ENCODE data around the gene ZNF398.
"Not testable (repeated sequence)": the region's sequence is repeated elsewhere in the genome, so short reads cannot be mapped to it uniquely, and the experiment has no call there.

Gene ZNF398

GRCh38 chr7:149223176-149223575 is 75.9 kb downstream of the ZNF398 start:
- ATAC-seq = no peak
- Mint-ChIP-seq H3K9me3 (no peaks in the 10 kb centered on the region), H3K4me3 (no peak overlapping the region), H3K27ac (no peak overlapping the region), H3K4me1 (no peaks in the 10 kb centered on the region), H3K27me3 (no peaks in the 10 kb centered on the region), H3K36me3 (ENCODE audit: low read depth) (peaks cover 46% of the 10 kb centered on the region)
- no peak for DNase-seq

GRCh38 chr7:149223761-149224160 is 76.5 kb downstream of the ZNF398 start:
- H3K27ac Mint-ChIP-seq = no peak overlapping the region
- no peak for ATAC-seq
- no peak overlapping the region for H3K4me3 Mint-ChIP-seq
- DNase-seq = no peak
- H3K4me1 Mint-ChIP-seq = no peaks in the 10 kb centered on the region
- no peaks in the 10 kb centered on the region for H3K9me3 Mint-ChIP-seq
- H3K36me3 Mint-ChIP-seq (ENCODE audit: low read depth) = peaks cover 42% of the 10 kb centered on the region
- no peaks in the 10 kb centered on the region for H3K27me3 Mint-ChIP-seq

DNA sequence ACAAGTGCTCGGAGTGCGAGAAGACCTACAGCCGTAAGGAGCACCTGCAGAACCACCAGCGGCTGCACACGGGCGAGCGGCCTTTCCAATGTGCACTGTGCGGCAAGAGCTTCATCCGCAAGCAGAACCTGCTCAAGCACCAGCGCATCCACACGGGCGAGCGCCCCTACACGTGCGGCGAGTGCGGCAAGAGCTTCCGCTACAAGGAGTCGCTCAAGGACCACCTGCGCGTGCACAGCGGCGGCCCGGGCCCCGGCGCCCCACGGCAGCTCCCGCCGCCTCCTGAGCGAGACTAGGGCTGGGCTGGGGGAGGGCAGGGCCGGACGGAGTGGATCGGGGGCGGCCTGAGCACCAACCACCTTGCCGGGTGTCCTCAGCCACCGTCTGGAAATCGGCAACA is 77.1 kb downstream of the ZNF398 start:
- Mint-ChIP-seq H3K4me3 (no peak overlapping the region), H3K27me3 (no peaks in the 10 kb centered on the region), H3K4me1 (no peaks in the 10 kb centered on the region), H3K36me3 (ENCODE audit: low read depth) (peaks cover 38% of the 10 kb centered on the region), H3K9me3 (no peaks in the 10 kb centered on the region), H3K27ac (no peak overlapping the region)
- no peak for DNase-seq
- ATAC-seq = no peak

DNA sequence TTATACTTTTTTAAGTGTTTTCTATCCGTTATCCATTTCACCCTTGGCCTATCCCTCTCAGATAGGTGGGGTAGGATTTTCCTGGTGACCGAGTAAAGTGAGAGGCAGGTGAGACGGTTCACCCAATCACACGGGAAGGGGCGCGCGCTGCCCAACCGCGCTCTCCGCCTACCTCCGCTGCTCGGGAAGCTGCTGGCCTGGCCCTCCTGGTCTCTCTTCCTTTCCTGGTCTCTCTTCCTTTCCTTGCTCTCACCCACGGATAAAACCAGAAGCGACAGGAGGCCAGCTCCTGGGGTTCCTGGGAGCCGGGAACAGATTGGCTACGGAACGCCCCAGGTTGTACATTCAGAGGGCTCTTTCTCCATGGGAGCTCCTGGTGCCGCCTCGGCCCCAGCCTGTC is 77.9 kb downstream of the ZNF398 start:
- Mint-ChIP-seq H3K27ac (no peak overlapping the region), H3K4me3 (no peak overlapping the region), H3K27me3 (no peaks in the 10 kb centered on the region), H3K4me1 (no peaks in the 10 kb centered on the region), H3K36me3 (ENCODE audit: low read depth) (peaks cover 32% of the 10 kb centered on the region), H3K9me3 (no peaks in the 10 kb centered on the region)
- DNase-seq (no peak), ATAC-seq (no peak)

- peaks cover 29% of the 10 kb centered on the region for H3K36me3 Mint-ChIP-seq (ENCODE audit: low read depth)
- no peak for ATAC-seq
These were observed 78.4 kb downstream of the ZNF398 start for GRCh38 chr7:149225656-149226055.

DNA sequence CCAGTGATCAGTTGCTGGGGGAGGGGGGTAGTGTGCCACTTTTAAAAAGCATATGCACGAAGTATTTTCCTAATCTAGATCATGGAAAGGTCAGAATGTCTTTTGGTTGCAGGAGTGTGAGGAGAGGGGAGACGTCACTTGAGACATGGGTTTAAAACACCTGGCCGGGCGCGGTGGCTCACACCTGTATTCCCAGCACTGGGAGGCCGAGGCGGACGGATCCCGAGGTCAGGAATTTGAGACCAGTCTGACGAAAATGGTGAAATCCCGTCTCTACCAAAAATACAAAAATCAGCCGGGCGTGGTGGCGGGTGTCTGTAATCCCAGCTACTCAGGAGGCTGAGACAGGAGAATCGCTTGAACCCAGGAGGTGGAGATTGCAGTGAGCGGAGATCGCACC is 79.1 kb downstream of the ZNF398 start:
- not testable (repeated sequence) for H3K9me3 Mint-ChIP-seq, ATAC-seq, H3K27ac Mint-ChIP-seq, H3K4me1 Mint-ChIP-seq, H3K4me3 Mint-ChIP-seq, DNase-seq, H3K27me3 Mint-ChIP-seq
- H3K36me3 Mint-ChIP-seq (ENCODE audit: low read depth) = peaks cover 24% of the 10 kb centered on the region

More at GRCh38 chr7:149225656-149226055, 78.4 kb downstream of the ZNF398 start:
- no peaks in the 10 kb centered on the region for H3K27me3 Mint-ChIP-seq
- H3K9me3 Mint-ChIP-seq = no peaks in the 10 kb centered on the region
- no peak for DNase-seq
- no peaks in the 10 kb centered on the region for H3K4me1 Mint-ChIP-seq
- H3K27ac Mint-ChIP-seq = no peak overlapping the region
- no peak overlapping the region for H3K4me3 Mint-ChIP-seq

DNA sequence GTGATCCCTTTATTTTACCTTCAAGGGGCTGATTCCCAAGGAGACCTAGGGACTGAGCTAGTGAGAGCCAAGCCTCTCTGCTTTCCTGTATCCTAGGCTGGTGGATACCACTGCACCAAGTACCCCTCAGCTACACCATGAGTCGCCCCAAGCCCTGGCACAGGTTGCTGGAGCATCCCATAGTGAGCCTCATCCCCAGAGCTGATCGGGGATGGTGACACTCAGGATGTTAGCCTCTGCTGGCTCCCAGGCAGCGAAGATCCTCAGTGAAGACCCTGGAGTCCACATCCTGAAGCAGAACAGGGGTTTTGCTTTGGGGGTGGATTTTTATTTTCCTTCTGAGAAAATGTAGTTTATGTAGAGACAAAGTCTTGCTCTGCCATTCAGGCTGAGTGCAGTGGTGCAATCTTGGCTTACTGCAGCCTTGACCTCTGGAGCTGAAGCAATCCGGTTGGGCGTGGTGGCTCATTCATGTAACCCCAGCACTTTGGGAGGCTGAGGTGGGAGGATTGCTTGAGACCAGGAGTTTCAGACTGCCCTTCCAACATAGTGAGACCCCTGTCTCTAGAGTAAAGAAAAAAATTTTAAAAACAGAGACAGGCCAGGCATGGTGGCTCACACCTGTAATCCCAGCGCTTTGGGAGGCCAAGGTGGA is 79.7 kb downstream of the ZNF398 start:
- ATAC-seq = no peak
- no peak overlapping the region for H3K27ac Mint-ChIP-seq

DNA sequence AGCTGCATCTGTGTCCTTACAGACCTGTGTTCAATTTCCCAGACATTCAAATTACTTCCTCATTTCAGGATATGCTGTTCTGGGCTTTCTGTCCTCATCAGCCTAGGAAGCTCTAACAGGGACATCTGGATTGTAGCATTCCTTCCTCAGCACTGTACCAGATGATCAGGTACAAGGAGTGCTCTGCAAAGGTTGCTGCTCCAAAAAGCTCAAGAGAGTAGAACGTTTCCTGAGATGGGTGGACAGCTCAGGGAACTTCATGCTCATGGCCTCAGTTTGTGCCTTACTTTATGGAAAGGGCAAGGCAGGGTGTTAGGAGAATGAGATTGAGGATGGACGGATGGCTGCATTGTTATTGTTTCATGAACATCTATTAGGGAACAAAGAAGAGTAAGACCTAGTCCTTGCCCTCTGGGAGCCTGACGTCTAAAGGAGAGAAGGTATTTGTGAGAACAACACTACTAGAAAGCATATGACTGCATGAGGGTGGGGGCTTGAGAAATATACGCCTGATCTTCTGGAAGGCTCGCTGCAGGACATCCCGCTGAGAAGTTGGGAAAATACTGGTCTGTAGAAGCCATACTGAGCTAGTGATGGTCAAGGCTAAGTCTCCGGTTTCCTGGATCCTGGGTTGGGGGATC is 81.7 kb downstream of the ZNF398 start:
- no peak overlapping the region for H3K27ac Mint-ChIP-seq
- no peaks in the 10 kb centered on the region for H3K4me1 Mint-ChIP-seq
- peaks cover under 1% of the 10 kb centered on the region for H3K27me3 Mint-ChIP-seq
- ATAC-seq (no peak), DNase-seq (no peak)
- no peaks in the 10 kb centered on the region for H3K9me3 Mint-ChIP-seq
- H3K36me3 Mint-ChIP-seq (ENCODE audit: low read depth) = peaks cover 12% of the 10 kb centered on the region
- no peak overlapping the region for H3K4me3 Mint-ChIP-seq

More for the DNA sequence above, 79.7 kb downstream of the ZNF398 start:
- Mint-ChIP-seq H3K4me3 (no peak overlapping the region), H3K27me3 (no peaks in the 10 kb centered on the region), H3K9me3 (no peaks in the 10 kb centered on the region), H3K4me1 (no peaks in the 10 kb centered on the region), H3K36me3 (ENCODE audit: low read depth) (peaks cover 20% of the 10 kb centered on the region)
- DNase-seq = no peak

DNA sequence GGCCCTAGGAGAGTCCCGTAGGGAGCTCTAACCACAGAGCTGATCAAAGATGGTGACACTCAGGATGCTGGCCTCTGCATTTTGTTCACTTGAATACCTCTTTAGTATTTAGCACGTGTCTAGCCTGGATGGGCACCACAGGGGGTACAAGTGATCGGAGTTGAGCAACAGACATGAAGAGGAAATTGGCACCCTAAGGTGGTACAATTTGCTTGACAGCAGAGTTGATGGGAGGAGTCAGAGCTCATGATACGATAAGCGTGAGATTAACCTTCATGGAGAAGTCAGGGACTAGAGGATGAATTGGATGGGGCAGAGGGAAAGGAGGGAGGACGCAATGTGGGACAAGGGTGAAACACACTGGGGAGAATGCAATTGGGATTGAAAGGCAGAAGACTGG is 82.3 kb downstream of the ZNF398 start:
- ATAC-seq (peak; percentile 26), DNase-seq (no peak)
- Mint-ChIP-seq H3K27ac (no peak overlapping the region), H3K36me3 (ENCODE audit: low read depth) (peaks cover 12% of the 10 kb centered on the region), H3K27me3 (peaks cover 3% of the 10 kb centered on the region), H3K4me1 (no peaks in the 10 kb centered on the region), H3K9me3 (no peaks in the 10 kb centered on the region), H3K4me3 (no peak overlapping the region)

DNA sequence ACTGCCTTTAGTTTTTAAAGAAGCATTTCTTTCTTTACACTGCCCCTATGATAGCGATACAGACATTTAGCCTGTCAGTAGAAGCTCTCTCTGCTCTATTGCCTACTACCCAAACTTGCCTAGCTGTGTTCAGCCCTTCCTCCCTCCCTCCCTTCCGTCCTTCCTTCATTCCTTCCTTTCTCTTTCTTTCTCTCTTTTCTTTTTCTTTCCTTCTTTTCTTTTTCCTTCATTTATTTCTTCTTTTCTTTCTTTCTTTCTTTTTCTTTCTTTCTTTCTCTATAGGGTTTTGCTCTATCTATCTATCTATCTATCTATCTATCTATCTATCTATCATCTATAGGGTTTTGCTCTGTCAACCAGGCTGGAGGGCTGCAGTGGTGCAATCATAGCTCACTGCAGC is 85.1 kb downstream of the ZNF398 start:
- H3K4me1 Mint-ChIP-seq = no peaks in the 10 kb centered on the region
- ATAC-seq = no peak
- H3K27me3 Mint-ChIP-seq = peaks cover 10% of the 10 kb centered on the region
- no peaks in the 10 kb centered on the region for H3K9me3 Mint-ChIP-seq
- no peak for DNase-seq
- H3K27ac Mint-ChIP-seq = no peak overlapping the region
- H3K36me3 Mint-ChIP-seq (ENCODE audit: low read depth) = no peaks in the 10 kb centered on the region
- no peak overlapping the region for H3K4me3 Mint-ChIP-seq

Data from activated naive CD8-positive, alpha-beta T cell treated with anti-CD3 and anti-CD28 coated beads, Interleukin-2, amount 50 U/mL, for 24 hours (primary cell).